Fibroblast of lung (primary cell): Measurements from ENCODE around the gene CAPN2.

Experiments
- EZH2 ChIP-seq: IDR thresholded peaks from 2 replicates; pipeline ENCODE4 v1.5.1; 2012; ENCODE audit warnings: low read length, control low read depth, mild to moderate bottlenecking; ENCODE audit errors: missing control alignments
- TF ChIP-seq, protein P1 (sequence below), 2 donors: IDR thresholded peaks in 1 of 2; conservative IDR thresholded peaks in 1 of 2; 1 replicate in 1 of 2; 2 replicates in 1 of 2; pipeline ENCODE4 v1.5.1; 2011 to 2012; ENCODE audit warnings: low read length in 2 of 2, control low read depth in 1 of 2, inconsistent platforms in 1 of 2, low read depth in 1 of 2, mild to moderate bottlenecking in 1 of 2

DNA sequence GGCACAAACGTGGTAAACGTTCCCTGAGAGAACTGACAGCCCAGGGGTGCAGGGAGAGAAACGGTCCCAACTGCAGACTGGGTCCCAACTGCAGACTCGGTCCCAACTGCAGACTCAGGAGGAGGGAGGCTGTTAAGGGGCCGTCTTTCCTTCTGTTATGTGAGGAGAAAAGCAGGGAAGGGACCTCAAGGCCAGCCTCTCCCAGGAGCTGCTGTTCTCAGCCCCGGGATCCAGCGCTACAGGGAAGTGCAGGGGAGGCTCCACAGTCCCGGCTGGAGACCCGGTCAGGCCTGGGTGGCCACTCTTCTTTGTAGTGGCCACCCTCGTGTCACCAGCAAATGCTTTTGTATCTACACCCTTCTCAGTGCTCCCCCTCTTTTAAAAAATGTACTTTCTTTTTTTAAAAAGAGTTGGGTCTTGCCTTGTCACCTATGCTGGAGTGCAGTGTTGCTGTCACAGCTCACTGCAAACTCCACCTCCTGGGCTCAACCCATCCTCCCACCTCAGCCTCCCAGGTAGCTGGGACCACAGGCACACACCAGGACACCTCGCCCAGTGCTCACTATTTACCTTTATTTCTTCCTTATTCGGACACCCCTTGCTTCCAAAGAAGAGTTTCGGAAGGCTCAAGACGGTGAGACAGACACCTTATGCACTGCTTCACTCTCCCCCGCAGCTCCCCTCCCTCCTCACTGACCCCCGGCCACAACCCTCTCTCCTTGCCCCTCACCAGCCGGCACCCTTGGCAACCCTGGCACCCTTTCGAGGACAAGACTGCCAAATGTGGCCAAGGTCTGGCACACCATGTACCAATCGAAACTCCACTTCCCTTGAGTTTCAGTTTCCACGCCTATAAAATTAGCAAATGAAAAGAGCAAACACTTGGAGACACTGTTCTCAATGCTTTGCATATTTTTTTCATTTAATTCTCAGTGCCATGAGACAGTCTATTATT is 21.8 kb downstream of the CAPN2 start:
- TF ChIP-seq, protein P1, sequence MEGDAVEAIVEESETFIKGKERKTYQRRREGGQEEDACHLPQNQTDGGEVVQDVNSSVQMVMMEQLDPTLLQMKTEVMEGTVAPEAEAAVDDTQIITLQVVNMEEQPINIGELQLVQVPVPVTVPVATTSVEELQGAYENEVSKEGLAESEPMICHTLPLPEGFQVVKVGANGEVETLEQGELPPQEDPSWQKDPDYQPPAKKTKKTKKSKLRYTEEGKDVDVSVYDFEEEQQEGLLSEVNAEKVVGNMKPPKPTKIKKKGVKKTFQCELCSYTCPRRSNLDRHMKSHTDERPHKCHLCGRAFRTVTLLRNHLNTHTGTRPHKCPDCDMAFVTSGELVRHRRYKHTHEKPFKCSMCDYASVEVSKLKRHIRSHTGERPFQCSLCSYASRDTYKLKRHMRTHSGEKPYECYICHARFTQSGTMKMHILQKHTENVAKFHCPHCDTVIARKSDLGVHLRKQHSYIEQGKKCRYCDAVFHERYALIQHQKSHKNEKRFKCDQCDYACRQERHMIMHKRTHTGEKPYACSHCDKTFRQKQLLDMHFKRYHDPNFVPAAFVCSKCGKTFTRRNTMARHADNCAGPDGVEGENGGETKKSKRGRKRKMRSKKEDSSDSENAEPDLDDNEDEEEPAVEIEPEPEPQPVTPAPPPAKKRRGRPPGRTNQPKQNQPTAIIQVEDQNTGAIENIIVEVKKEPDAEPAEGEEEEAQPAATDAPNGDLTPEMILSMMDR (conservative IDR thresholded peaks at IDR 0.05 in 1 of 2, IDR thresholded peaks at IDR 0.05 in 1 of 2; ENCODE audit: low read depth in 1 of 2, low read length in 2 of 2) = no peak
- TF ChIP-seq EZH2 = no peak
